Activated CD8-positive, alpha-beta memory T cell treated with anti-CD3 and anti-CD28 coated beads for 1 hour (primary cell): ENCODE results near the gene ABCA13.

Experiments used
- DNase-seq, 2 donors: peaks; one replicate each; pipeline ENCODE4 v3.0.0-alpha.2; 2020; ENCODE audit warnings: low read depth in 1 of 2; ENCODE audit errors: extremely low read depth in 1 of 2

Gene ABCA13

GRCh38 chr7:48627164-48627563 lies 455.9 kb downstream of the ABCA13 start:
- DNase-seq = no peak

DNA sequence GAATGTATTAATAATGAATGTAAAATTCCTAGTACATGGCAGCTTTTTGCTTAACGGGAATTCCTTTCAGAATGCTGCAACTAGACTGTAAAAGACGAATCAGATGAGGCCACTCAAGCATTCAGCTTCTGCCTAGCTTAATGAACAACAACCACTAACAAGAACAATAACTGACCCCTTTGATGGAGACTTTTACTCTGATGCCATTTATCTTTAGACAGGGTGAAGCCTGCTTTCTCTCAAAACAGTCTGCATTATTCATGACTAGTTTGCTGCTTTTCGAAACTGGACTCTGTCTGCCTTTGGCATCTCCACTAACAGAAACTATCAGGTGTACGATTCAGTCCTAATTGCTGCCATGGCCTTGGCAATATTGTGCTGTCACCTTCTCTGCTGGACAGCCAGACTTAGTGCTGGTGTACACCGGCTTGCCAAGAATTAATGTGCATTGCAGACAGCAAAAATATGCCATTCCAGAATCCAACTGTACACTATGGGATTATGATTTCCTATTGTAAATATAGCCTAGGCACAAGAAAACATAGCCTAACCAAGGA lies 457.6 kb downstream of the ABCA13 start:
- no peak for DNase-seq

DNA sequence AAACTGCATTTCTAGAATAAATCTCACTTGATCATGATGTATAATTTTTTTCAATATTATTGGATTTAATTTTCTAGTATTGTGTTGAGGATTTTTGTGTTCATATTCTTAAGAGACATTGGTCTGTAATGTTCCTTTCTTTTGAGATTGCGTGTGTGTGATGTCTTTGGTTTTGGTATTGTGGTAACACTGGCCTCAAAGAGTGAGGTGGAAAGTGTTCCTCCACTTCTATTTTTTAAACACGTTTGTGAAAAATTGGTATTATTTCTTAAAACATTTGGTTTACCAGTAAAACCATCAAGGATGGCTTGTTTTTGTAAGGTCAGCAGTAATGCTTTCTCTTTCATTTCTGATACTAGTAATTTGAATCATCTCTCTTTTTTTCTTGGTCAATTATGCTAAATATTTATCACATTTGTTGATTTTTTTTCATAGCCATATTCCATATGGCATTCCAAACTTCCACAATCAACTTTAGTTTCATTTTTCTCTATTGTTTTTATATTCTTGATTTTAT lies 462.9 kb downstream of the ABCA13 start:
- no peak for DNase-seq

DNA sequence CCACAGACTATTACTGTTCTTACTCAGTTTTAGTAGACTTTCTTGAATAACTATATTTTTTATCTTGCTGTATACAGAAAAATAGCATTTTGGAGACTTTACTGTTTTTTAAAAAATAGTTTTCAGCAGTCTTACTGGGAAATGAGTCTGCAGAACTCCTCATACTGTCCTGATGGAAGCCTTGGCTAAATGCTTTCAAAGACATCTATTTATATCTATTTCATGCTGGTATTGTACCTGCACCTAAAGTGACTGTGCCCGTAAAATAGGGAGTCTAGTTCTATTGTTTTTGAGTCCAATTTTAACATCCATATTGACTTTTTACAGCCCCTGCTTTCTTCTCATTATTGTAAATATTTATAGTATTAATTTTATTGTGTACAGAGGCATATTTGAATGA lies 464.5 kb downstream of the ABCA13 start:
- DNase-seq = no peak

- DNase-seq = no peak
These were observed 465.2 kb downstream of the ABCA13 start for GRCh38 chr7:48636391-48637015.

DNA sequence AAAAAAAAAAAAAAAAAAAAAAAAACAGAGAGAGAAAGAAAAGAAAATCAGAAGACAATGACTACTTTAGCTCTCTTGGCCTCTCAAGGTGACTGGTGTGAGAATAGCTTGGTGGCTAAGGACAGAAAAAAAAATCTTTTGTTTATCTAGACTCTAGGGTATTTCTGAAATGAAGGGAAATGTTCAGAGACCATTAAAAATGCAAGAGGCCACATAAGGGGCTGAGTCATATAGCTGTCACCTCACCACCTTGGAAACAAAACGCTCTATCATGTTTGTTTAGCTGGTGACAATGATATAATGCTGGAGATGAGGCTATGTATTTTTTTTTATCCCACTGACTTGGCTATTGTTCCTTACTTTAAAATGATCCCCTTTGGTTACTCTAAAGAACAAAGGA lies 466.1 kb downstream of the ABCA13 start:
- no peak for DNase-seq

GRCh38 chr7:48638041-48638440 lies 466.8 kb downstream of the ABCA13 start:
- no peak for DNase-seq

DNA sequence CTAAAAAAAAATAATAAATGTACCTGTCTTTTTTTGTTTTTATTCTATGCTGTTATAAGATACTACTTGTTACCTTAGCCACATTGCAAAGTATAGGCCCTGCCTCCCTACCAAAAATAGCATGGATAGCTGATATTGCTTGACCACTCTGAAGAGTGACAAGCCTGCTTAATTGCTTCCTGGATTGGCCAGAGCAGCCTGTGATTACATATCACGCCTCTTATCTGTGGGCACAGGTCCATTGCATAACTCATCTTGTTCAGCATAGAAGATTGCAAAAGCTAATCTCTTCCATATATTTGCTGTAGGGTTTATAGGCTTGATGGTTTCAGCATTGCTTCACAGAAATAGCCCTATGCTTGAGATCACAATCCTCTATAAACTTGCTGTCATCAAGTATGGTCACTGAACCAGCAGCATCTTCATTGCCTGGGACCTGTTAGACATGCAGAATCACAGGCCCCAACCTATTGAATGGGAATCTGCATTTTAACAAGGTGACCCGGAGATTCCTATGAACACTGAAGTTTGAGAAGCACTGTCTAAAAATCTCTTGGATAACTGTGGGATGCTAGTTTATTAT lies 472.3 kb downstream of the ABCA13 start:
- DNase-seq = no peak

DNA sequence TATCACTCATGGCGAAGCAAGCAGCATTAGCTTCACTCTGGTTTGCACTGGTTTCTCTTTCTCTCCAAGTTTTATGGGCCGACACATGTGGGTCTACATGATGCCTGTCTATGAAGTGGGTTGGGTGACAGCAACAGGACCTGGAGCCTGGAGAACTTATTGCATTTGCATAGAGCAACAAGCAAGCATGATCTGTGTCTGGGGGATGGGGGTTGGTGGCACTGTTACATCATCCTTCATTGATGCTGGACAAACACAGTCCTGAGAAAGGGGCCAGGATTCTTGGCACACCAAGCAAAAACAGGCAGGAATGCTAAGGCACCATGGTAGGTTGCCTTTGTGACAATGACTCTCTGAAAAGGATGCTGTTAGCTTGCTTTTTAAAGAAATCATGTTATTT lies 486.9 kb downstream of the ABCA13 start:
- no peak for DNase-seq

DNA sequence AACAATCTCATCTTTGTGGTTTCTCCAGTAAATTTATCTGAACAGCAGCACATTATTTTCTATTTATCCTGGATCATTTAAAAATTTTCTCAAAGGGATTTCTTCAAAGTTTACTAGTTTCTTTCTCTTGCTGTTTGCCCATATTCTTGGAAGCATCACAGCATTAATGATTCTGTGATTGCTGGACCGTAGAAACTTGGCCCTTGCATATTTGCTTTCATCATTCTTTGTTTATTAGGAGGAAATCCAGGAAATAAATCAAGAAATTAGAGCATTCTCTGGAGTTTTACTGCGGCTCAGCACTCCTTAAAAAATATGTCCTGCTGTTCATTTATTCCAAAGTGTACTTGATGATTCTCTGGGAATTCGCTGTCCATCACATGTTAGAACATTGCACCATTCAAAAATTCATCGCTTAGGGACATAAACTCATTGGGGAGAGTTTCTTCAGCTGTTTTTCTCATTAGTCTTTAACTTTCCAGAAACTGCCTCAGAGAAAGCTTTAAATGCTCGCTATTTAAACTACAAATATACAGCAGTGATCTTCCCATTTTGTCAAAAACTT lies 489.1 kb downstream of the ABCA13 start:
- DNase-seq = no peak

GRCh38 chr7:48664241-48664640 lies 493.0 kb downstream of the ABCA13 start:
- no peak for DNase-seq

GRCh38 chr7:48665353-48666135 lies 494.3 kb downstream of the ABCA13 start:
- no peak for DNase-seq

DNA sequence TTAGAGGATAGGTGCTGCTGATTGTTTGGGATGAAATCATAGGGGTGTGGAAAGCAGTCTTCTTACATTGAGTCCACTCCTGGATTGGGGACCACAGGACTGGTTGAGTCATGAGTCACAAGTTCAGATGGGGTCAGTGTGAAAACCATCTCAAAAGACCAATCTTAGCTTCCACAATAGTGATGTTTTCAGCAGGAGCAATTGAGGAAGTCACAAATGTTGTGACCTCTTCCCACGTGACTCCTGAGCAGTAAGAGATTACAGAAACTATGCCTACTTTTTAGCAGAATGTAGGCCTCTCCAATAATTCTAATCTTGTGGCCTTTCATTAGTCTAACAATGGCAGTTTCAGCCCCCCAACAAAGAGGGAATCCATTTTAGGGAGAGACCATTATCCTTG lies 496.1 kb downstream of the ABCA13 start:
- no peak for DNase-seq

- no peak for DNase-seq
These were observed 500.4 kb downstream of the ABCA13 start for GRCh38 chr7:48671656-48672055.

DNA sequence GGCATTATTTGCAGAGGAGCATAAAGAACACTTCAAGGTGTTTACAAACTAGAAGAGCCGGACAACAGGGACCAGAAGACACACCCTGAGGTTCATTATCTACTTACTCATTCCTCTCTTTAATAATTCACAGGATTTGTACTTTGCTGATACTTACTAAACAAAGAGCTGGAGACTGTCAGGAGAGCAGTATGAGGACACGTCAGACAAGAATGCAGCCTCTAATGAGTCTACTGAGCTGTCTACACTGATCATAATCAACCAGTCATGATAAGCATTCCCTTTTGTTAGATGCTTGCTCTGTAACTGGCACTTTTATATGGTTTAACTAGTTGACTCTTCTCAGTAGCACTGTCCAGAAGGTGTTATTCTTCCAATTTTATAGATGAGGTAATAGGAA lies 509.7 kb downstream of the ABCA13 start:
- DNase-seq = no peak

GRCh38 chr7:48691788-48692187 lies 520.5 kb downstream of the ABCA13 start:
- no peak for DNase-seq
